ENCODE measurements around the gene ERLEC1.

DNA sequence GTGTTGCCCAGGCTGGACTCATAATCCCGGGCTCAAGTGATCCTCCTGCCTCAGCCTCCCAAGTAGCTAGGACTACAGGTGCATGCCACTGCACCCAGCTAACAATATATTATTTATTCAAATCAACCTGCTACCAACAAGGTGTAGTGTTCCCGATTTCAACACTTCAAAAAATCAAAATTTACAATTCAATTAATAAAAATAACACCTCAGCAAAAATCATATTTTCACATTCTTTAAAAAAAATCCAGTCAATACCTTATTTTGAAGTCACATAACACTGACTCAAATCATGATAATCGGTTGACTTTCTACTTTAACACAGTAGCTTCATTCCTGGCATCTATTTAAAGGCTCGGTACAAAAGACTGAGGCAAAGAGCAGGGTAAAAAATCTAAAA, 65.7 kb downstream of the ERLEC1 start:
- TF ChIP-seq, protein P1, sequence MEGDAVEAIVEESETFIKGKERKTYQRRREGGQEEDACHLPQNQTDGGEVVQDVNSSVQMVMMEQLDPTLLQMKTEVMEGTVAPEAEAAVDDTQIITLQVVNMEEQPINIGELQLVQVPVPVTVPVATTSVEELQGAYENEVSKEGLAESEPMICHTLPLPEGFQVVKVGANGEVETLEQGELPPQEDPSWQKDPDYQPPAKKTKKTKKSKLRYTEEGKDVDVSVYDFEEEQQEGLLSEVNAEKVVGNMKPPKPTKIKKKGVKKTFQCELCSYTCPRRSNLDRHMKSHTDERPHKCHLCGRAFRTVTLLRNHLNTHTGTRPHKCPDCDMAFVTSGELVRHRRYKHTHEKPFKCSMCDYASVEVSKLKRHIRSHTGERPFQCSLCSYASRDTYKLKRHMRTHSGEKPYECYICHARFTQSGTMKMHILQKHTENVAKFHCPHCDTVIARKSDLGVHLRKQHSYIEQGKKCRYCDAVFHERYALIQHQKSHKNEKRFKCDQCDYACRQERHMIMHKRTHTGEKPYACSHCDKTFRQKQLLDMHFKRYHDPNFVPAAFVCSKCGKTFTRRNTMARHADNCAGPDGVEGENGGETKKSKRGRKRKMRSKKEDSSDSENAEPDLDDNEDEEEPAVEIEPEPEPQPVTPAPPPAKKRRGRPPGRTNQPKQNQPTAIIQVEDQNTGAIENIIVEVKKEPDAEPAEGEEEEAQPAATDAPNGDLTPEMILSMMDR (IDR thresholded peaks at IDR 0.05; ENCODE audit: insufficient read depth, low read depth, low read length), result no peak
- no peak for TF ChIP-seq EZH2 (IDR thresholded peaks at IDR 0.05; ENCODE audit: insufficient read depth, low read length)

Data from astrocyte (in vitro differentiated cells and primary cell).